Heart right ventricle (tissue), 16 donors: Measurements from ENCODE around the gene ISCA2. TPM values are rescaled to one million over a fixed set of nuclear protein-coding genes. Genes with fewer than 3 reads are reported as not detected.
A peak's percentile ranks its signal among the peaks of the same experiment; 100 is the strongest.

ENCODE experiments used
- ATAC-seq, 8 donors: fragments of 200-7000 bp; cut with Tn5 transposase; one replicate each; pipeline ENCODE4 v1.9.1; 2020; ENCODE audit warnings: mild to moderate bottlenecking in 8 of 8, moderate library complexity in 8 of 8, moderate number of reproducible peaks in 1 of 8
- DNase-seq, 2 donors: peaks; one replicate each; pipeline ENCODE4 v3.0.0-alpha.2; 2020
- H3K27ac ChIP-seq, 10 donors: fragments of 200-600 bp; sonication (generic) in 2 of 10; one replicate each; pipeline versions ENCODE4 v1.5.0 to v1.8.0; 2020 to 2022; ENCODE audit warnings: mild to moderate bottlenecking in 3 of 10
- H3K27me3 ChIP-seq, 7 donors: fragments of 200-600 bp; one replicate each; pipeline ENCODE4 v1.8.0; 2021 to 2022; ENCODE audit warnings: mild to moderate bottlenecking in 2 of 7
- H3K36me3 ChIP-seq, 9 donors: fragments of 200-600 bp; sonication (generic) in 1 of 9; one replicate each; pipeline versions ENCODE4 v1.5.0 to v1.8.0; 2020 to 2022; ENCODE audit warnings: mild to moderate bottlenecking in 2 of 9
- H3K4me1 ChIP-seq, 9 donors: fragments of 200-600 bp; sonication (generic) in 1 of 9; one replicate each; pipeline versions ENCODE4 v1.5.0 to v1.8.0; 2020 to 2022; ENCODE audit warnings: mild to moderate bottlenecking in 4 of 9
- H3K4me3 ChIP-seq, 10 donors: fragments of 200-600 bp; sonication (generic) in 2 of 10; one replicate each; pipeline versions ENCODE4 v1.5.0 to v1.8.0; 2020 to 2022; ENCODE audit warnings: mild to moderate bottlenecking in 7 of 10, moderate library complexity in 2 of 10
- H3K9me3 ChIP-seq, 11 donors: fragments of 200-600 bp in 10 of 11; sonication (generic) in 2 of 11; one replicate each; pipeline versions ENCODE4 v1.5.0 to v1.8.0; 2013 to 2022; ENCODE audit warnings: mild to moderate bottlenecking in 2 of 11, control low read depth in 1 of 11, moderate library complexity in 1 of 11
- CTCF ChIP-seq, 9 donors: fragments of 200-600 bp; sonication (generic) in 2 of 9; IDR thresholded peaks; one replicate each; pipeline versions ENCODE4 v1.5.0 to v1.8.0; 2021 to 2022; ENCODE audit warnings: antibody characterized with exemption in 9 of 9, mild to moderate bottlenecking in 5 of 9, moderate library complexity in 1 of 9
- WGBS, 2 donors: extraction: QIAGEN DNeasy Blood & Tissue Kit; methylation state at CpG; one replicate each; pipeline ENCODE4 v1.1.7; 2013; ENCODE audit warnings: inconsistent platforms in 1 of 2; 5-methylcytosine and 5-hydroxymethylcytosine counted together
- intact Hi-C, 10 donors: fragments of 100-400 bp; cut with DNase I; formaldehyde crosslinking; loops; one replicate each; pipeline versions ENCODE4 v1.11.1 to v1.14.2; 2022
- polyA plus RNA-seq, 2 donors: library from polyadenylated mRNA; stranded (reverse); fragments of 200-250 nt; gene quantifications; one replicate each; pipeline ENCODE4 v1.2.3, GENCODE V29; 2013
- total RNA-seq, 10 donors: library from RNA; stranded (reverse); fragmentation: NEBNext Ultra II Directional in 3 of 10; extraction: Animal tissue kit (Norgen Biotek cat#: 25700) in 3 of 10; gene quantifications; one replicate each; pipeline versions ENCODE4 v1.2.1 to v1.2.4, GENCODE V29; 2021 to 2023
- donor health status: Arrhythmogenic right ventricular cardiomyopathy.
- donor health status: ischemic (EF 13 %, LVEDD 7.1; RV severe dilation, severe dysfunction).
- donor health status: healthy with polysubstance abuse.
- donor health status: DM: no; HTN: yes; CAD: no.
- donor health status: DM: no; HTN: no; CAD: no.
- donor health status: ischemic (EF 25% LVEDD 6.9; RV normal size, moderate dysfunction).
- donor health status: ischemic (EF 25% LVEDD 5.7; RV mildly dilated, moderate dysfunction).
- donor health status: healthy.
- donor health status: DM: yes; HTN: yes; CAD: no.
- donor health status: Ischemic cardiomyopathy.
- donor health status: ischemic (EF 35%, LVEDD 5.7; RV mildly dilated, moderate dysfunction).
- donor health status: nonischemic (EF 11% LVEDD 7.7; RV severe dilation, severe dysfunction).
- donor health status: DM: yes; HTN: yes; CAD: no.
- donor health status: PGD.
- donor health status: ischemic (EF 29% LVEDD 5.4; RV normal size, mild dysfunction).
- donor health status: nonischemic (EF 23%, LVEDD 6.1; RV moderate dilation, normal function).

Gene ISCA2
- total and polyA plus RNA-seq, 12 donors = 20.6 to 44.3 (median 39.9) TPM

DNA sequence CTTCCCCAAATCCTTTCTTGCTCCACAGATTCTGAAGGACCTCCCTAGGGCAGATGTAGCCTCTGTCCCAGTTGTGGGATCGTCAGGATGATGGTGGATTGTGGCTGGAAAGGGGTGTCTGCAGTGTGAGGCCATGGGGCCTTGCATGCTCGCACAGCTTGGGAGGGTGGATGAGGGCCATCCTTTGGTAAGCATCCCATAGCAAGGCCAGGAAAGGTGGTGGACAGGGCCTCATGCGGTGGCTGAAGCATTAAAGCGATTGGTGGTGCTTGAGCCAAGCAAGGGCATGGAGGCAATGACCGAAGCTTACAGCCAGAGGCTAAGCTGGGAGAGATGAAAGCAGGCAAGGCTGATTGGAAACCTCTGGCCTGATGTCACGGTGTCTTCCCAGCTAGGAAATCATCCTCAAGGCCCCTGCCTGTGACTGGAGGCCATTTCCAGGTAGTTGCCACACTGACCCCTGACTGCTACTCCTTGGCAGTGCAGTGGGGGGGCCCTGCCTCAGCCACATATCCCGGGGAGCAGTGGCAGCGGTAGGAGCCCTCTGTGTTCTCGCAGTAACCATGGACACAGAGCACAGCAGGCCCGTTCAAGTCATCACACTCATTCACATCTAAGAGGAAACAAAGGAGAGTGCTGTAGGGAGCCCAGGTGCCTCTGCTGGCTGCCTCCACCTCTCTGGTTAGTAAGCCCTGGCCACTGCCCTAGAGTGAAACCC, 7.0 kb downstream of the ISCA2 start:
- Histone ChIP-seq H3K4me3 (no peak overlapping the region), H3K4me1 (peaks cover 0 to 21% (median 6%) of the 10 kb centered on the region in 9 donors), H3K9me3 (no peaks in the 10 kb centered on the region), H3K27me3 (no peaks in the 10 kb centered on the region), H3K36me3 (peaks cover 0 to 80% (median 10%) of the 10 kb centered on the region in 9 donors), H3K27ac (no peak overlapping the region)
- no peak for TF ChIP-seq CTCF (IDR thresholded peaks at IDR 0.05)
- 87 to 93% methylated on average over 10 of the region's 10 CpGs for WGBS, 2 donors
- DNase-seq = no peak
- ATAC-seq = peak in 4 of 8 donors; percentile 3 to 10 (median 4)
- intact Hi-C loops = loop anchor here in 2 of 10 donors (5.0 to 10.0 kb wide), 2 partner anchors 104 to 117 kb away; no protein-coding TSS in a partner anchor

DNA sequence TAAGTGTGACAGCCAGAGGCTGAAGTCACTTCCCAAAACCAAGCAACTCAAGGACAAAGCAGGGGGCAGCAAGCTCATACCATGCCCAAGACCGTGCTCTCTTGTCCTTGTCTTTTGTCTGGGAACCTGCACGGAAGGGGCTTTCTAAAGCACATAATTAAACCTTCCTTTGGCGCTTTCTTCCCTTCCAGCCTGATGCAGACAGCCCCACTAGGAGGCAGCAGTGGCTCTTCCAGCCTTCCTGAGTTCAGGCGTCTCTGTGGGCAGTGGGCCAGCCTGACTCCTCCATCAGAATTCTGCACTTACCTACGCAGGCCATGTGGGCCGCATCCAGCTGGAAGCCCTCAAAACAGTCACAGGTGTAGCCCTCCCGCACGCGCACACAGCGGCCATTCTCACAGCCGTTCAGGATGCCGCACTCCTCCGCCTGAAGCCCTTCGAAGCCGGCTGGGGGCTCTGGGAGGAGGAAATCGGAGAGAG, 7.6 kb downstream of the ISCA2 start:
- H3K27ac ChIP-seq = no peak overlapping the region
- 38 to 46% methylated on average over 16 of the region's 16 CpGs for WGBS, 2 donors
- DNase-seq (peak; percentile 58 to 66), ATAC-seq (peak; percentile 38 to 77 (median 62))
- intact Hi-C loops = loop anchor here in 2 of 10 donors (5.0 to 10.0 kb wide), 2 partner anchors 104 to 116 kb away; no protein-coding TSS in a partner anchor
- H3K27me3 ChIP-seq = no peaks in the 10 kb centered on the region
- H3K4me3 ChIP-seq = no peak overlapping the region
- peak; percentile 21 to 67 (median 60) for TF ChIP-seq CTCF (IDR thresholded peaks at IDR 0.05)
- no peaks in the 10 kb centered on the region for H3K9me3 ChIP-seq
- H3K4me1 ChIP-seq = peaks cover 0 to 15% (median 0%) of the 10 kb centered on the region in 9 donors
- H3K36me3 ChIP-seq = peaks cover 0 to 77% (median 10%) of the 10 kb centered on the region in 9 donors

DNA sequence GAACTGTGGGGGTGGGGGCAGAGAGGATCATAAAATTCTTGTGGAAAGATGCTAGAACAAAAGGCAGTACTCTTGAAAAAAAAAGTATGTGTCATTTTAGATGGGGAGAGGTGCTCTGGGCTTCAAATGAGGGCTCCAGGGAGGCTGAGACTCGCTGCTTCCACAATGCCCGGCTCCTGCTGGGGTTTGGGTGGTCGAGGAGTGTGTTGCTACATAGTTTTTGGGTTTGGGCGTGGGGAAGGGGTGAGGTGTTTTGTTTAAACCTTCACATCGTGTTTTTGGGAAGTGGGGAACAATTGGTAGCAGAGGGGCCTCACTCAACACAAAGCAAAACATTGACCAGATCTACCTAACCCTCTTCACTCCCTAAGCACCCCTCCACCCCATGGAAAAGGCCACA, 8.1 kb downstream of the ISCA2 start:
- intact Hi-C loops = loop anchor here in 2 of 10 donors (5.0 to 10.0 kb wide), 2 partner anchors 103 to 116 kb away; no protein-coding TSS in a partner anchor
- Histone ChIP-seq H3K27ac (no peak overlapping the region), H3K27me3 (no peaks in the 10 kb centered on the region), H3K9me3 (no peaks in the 10 kb centered on the region), H3K36me3 (peaks cover 0 to 77% (median 10%) of the 10 kb centered on the region in 9 donors), H3K4me3 (no peak overlapping the region), H3K4me1 (peaks cover 0 to 11% (median 0%) of the 10 kb centered on the region in 9 donors)
- 68 to 73% methylated on average over 5 of the region's 5 CpGs for WGBS, 2 donors
- DNase-seq (no peak), ATAC-seq (no peak)
- TF ChIP-seq CTCF (IDR thresholded peaks at IDR 0.05) = no peak

GRCh38 chr14:74502236-74503019, 8.9 kb downstream of the ISCA2 start:
- ATAC-seq (peak in 2 of 8 donors; percentile 36 to 38), DNase-seq (no peak)
- H3K27me3 ChIP-seq = no peaks in the 10 kb centered on the region
- peaks cover 0 to 76% (median 10%) of the 10 kb centered on the region in 9 donors for H3K36me3 ChIP-seq
- no peak overlapping the region for H3K27ac ChIP-seq
- peaks cover 0 to 12% (median 0%) of the 10 kb centered on the region in 9 donors for H3K4me1 ChIP-seq
- intact Hi-C loops = loop anchor here in 2 of 10 donors (5.0 to 10.0 kb wide), 2 partner anchors 102 to 115 kb away; no protein-coding TSS in a partner anchor
- no peaks in the 10 kb centered on the region for H3K9me3 ChIP-seq
- no peak overlapping the region for H3K4me3 ChIP-seq
- WGBS, 2 donors = 86 to 88% methylated on average over 21 of the region's 21 CpGs
- TF ChIP-seq CTCF (IDR thresholded peaks at IDR 0.05) = peak in 7 of 9 donors; percentile 12 to 41 (median 34)
